Stimulated activated CD8-positive, alpha-beta memory T cell treated with anti-CD3 and anti-CD28 coated beads, Interleukin-4, amount 100 ng/mL, for 1 hour (primary cell): ENCODE data around the gene PKNOX2.

Source experiments
- DNase-seq, 2 donors: peaks; one replicate each; pipeline ENCODE4 v3.0.0-alpha.2; 2020; ENCODE audit warnings: low read depth in 2 of 2, low spot score in 1 of 2

The PKNOX2 gene

DNA sequence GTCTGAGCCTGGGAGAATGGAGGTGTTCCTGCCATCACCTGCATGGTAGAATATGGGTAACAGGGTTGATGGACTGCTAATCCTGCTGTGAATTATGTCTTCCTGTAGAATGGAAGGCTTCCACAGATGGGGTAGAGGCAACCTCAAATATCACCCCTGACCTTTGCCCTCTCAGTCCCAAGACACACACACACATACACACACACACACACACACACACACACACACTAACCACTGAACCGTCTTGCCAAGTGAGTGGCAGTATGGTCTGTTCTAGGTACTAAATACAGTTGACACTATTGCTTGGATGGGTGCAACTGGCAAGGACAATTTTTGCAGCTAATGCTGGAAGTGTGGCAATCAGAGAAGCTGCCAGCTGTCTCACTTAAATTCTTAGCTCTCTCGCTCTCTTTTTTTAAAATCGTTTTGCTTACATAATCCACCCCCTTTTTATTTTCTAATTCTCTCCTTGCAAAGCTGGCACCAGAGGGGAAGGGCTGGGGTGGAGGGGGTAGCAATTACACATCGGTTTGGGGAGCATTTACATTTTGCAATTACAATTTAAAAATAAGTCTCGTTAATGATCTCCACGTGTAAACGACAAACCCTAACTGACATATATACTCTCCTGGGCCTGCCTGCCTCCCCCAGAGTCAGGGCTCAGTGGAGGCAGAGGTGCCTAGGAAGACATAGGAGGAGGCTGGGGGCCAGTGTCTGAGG is 169.0 kb downstream of the PKNOX2 start:
- no peak for DNase-seq

DNA sequence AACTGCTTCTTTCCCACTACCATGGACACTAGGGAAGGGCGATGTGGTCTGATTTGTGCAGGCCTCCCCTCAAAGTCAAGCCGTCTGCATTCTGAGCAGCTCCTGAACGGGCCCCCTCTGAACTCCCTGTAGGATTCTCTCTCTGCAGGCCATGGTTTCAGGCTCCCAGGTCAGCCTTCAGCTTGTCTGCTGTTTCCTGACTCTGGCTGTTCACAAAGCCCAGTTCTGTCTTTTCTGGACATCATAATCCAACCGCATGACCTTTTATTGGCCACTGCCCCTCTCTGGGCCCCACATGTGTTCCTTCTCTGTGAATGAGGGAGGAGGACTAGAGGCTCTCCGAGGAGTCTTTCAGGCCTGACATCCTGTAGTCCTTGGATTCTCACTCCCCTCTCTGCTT is 170.6 kb downstream of the PKNOX2 start:
- DNase-seq, result no peak

DNA sequence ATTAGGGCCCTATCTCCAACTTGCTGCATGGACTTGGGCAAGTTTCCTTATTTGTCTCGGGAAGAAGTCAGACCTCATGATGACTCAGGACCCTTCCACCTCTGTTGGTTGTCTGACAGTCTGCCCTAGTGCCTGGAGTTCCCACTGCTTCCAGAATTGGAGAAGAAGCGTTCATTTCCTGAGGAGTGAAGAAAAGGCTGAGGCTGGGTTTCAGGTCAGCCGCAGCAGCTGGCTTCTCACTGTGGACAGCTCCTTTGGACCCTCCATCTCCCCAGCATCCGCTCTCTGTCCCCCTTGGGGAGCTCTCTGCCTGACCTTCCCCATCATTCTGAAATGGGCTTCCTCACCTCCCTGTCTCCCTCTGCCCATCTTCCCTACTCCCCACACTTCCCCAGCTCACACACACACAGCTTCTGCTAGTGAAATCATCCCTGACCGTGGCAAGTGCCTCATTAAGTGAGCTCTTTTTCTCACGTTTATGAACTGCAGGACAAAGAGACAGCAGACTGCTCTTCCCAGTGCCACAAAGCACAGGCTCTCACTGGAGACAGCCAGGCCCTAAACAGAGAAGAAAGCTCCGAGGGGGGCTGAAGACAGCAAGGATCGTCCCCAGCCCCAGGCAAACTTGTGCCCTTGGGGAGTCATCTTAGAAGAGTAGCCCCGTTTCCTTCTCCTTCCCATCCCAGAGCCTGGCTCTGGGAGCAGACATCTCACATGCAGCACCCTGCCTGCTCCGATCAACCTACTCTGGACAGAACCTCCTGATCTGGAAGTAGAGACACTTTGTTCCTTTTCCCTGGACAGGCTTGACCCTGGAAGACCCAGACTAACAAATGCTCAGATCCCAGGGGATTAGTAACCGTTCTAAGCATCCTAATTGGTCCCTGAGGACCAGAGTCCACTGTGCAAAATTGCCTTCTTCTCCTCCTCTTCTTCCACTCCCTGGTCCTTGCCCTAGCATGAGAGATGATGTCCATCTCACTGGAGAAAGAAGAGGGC is 173.6 kb downstream of the PKNOX2 start:
- no peak for DNase-seq

DNA sequence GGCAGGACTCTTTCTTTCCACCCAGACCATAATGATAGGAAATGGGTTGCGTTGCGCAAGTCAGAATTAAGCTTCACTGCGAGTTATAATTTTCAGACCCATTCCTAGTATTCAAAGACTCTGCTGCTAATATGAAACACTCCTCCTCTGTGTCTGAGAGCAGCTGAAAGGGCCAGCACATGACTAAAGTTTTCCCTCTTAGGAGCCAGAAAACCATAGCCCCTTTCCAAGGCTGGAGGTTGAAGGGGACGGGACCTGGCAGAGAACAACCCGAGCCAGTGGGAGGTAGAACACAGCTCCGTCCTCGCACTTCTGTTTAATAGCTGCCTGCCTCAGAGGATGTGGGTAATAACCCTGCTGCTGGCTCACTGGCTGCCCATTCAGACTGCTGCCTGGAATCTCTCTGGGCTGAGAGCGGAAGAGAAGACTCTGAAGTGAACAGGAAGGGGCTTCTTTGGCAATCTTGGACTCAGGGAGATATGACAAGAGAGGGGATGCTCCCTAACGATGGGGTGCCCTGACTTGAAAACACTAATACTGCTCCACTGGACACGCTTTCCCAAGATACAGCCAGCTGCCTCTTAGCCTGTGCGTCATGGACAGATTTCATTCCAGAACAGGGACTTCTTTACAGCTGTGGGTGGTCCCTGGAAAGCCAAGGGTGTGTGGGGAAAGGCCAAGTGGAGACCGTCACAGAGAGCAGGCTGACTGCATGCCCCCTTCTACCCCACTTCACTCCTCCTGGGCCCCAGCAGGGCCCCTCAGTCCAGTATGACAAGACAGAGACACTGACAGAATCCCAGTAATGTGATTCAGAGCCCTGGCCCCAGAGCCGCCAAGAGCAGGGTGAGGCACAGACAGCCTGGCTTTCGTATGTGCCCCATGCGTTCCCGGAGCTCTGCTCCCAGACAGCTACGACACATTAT is 174.6 kb downstream of the PKNOX2 start:
- DNase-seq, result no peak

DNA sequence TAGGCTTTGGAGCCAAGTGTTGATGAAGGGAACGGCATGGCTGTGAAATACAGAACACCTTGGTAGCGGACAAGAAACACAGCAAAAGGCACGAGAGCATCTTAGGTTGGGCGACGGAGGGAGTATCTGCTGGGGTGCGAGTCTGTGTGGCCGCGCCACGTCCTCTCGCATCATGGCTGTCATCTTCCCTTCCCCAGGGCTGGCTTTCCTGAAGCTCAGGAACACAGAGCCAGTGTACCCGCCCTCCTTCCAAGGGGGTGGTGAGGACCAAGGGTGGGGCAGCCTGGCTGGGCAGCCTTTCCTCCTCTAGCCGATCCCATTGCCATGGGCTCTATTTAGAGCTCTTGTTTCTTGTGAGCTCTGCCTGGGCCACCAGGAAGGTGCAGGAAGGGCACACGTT is 177.1 kb downstream of the PKNOX2 start:
- no peak for DNase-seq

DNA sequence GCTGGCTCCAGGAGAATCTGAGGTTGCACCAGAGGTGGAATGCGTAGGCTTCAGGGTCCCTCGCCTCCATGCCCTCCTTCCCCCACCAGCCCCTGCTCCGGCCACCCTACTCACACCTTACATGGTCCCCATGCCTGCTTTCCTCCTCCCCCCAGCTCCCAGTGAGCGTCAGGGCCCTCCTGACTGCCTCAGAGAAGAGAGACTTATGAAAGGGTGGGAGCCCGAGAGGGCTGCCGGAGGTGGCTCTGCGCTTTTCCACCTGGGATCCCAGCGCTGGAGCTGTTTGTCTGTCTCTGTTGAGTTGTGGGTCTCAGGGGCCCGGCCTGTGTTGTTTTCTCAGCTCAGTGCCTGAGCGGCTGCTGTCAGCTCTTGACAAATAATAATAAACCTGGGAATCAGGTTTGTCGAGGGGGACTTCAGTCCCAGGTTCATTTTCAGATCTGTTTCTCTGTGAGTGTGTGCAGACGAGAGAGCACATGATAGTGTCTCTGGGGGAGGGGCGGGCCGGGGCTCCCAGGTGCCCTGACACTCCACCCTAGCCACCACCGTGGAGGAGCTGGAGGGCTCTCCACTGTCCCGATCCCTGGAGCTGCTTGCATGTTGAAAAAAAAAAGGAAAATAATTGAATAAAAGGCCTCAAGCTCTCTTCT is 177.9 kb downstream of the PKNOX2 start:
- DNase-seq, result no peak

DNA sequence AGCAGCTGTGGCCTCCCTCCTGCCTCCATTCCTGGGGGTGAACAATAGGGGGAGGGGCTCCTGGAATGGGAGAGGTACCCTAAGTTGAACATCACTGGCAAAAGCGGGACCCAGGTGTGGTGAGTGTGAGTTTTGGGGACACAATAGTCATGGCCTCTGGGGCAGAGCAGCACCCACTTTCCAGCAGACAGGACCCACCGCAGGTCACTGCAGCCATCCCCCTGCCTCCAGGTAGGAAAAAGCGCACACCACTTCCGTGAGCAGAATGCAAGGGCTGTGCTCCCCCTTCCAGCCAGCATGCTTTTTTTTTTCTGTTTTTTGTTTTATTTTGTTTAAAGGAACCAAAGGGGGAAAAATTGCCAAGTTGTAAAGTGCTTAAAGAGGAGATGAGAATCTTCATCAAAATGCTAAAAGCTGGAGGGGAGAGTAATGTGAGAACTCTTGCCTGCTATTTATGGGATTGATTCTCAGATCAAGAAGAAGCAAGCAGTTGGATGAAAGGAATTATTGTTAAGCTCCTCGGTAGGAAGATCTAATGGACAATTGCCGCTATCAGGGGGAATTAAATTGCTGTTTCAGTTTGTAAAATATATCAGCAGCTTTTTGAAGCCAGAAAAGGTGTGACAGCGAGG is 178.7 kb downstream of the PKNOX2 start:
- DNase-seq, result no peak

DNA sequence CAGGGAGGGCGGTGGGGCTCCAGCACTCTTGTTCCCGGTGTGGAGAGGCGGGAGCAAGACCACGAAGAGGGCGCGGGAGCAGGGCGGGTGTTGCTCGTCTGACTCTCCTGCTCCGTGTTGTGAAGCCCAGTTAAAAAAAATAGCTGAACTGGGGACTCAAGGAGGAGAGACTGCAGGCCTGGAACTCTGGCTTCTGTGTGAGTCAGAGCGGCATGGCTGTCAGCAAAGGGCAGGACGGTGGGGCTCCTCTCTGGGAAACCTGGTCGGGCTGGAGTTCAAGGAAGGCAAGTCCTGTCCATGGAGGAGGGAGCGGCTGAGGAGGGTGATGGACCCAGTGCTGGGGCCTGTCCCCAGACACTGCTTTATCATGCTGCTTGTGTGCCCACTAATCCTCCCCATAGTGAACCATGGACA is 179.2 kb downstream of the PKNOX2 start:
- no peak for DNase-seq

DNA sequence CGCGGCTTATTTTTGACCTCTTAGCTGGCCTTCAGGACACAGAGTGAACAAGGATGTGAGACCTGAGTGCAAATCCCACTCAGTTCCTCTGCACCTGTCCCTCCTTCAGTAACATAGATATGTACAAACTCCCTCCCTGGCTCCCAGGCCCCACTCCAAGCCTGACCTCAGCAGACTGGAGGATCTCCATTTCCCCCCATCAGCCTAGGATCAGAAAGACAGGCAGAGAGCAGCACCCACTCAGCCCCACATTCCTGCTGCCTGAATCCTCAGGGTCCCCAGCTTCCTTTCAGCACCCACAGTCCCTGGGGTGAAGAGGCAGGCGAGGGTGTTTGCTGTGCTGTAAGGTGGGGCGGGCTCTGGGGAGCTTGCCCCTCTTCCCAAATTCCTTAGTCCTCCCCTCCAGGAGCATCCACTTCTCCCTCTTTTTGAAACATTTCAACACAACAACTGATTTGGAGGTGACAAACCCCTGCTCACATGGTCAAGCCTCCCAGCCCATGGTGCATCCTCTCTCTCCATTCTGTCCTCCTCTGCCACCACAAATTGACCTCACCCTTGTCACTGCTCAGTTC is 180.4 kb downstream of the PKNOX2 start:
- no peak for DNase-seq

DNA sequence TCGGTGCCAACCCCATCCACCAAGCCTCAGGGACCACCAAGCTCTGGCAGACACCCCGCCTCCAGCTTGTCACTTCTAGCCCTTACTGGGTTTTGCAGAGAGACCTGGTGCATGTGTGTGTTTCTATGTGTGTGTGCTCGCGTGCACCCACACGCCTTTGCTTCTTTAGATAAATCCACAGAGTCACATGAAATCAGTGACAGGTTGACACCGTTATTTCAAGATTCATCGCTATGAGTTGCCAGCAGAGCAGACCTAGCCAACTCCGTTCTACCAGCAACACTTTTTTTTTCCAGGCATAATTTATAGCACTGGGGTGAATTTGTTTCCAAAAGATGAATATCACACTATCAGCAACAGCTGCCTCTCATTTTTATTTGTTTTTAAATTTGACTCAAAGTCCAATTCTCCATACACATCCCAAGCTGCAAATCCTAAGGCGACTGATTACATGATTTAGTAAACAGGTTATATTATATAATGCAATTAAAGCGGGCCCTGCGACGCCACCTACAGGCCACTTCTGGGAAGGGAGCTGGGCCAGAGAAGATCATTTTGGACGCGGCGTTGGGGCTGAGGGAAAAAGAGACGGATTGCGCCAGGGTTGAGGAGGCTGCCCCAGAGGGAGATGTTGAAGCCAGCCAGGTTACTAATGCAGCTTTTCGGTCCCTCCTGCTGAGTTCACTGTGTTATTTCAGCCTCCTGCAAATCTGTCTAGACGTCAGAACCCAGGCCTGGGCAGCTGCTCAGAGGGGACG is 181.0 kb downstream of the PKNOX2 start:
- peak in 1 of 2 donors; percentile 5 for DNase-seq

DNA sequence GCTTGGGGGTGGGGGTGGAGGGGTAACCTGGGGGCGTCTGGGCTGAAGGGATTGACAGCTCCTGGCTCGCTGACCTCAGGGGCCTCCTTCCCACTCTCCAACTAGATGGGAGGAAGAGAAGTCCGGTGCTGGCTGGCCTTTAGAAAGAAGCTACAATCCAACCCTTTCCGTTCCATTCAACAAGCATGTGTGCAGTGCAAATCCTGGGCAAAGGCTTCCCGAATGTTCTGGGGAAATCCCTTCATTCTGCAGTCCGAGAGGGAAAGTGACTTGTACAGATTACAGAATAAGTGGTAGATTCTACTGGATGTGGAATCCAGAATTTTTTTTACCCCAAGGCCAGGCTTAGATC is 181.6 kb downstream of the PKNOX2 start:
- no peak for DNase-seq

DNA sequence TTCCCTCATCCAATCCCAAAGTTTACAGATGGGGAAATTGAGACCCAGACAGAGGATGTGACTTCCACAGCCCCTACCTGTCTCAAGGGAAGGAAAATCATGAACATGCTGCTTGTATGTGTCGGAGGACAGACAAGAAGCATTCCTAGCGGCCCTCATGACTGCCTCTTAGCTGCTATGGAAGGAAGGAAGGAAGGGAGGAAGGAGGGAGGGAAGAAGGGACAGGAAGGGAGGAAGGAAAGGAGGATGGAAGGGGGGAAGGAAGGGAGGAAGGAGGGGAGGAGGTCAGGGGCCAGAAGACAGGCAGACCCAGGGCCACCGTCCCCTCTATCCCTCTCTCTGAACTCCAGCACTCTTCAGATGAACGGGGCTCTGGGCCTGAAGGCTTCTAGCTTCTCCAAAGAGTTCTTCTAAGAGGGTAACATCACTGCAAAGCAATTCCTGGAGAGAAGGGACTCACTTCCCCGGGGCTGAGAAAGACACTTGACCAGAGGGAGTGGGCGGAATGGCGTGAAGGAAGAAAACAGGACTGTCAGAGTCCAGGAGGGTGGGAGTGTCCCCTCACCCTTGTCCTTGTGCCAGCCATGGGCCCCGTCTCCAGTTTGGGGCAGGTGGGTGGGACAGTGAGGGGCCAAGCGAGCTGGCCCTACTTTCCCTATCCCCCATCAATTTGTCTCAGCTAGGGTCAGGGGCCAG is 182.2 kb downstream of the PKNOX2 start:
- DNase-seq, result no peak

DNA sequence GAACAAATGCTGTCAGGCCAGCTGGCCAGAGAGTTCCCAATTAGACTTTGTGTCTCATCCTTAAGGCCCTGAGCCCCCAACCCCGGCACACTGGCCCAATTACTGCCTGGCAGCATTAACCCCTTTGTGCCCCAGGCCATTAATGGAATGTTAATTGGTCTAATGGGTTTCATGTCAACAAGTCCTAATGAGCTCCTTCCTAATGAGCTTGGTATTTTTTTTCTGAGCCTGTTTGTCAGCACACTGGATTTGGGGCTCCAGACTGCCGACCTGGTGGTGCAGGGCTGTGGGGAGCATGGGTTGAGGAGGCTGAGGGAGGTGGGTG is 182.7 kb downstream of the PKNOX2 start:
- no peak for DNase-seq

DNA sequence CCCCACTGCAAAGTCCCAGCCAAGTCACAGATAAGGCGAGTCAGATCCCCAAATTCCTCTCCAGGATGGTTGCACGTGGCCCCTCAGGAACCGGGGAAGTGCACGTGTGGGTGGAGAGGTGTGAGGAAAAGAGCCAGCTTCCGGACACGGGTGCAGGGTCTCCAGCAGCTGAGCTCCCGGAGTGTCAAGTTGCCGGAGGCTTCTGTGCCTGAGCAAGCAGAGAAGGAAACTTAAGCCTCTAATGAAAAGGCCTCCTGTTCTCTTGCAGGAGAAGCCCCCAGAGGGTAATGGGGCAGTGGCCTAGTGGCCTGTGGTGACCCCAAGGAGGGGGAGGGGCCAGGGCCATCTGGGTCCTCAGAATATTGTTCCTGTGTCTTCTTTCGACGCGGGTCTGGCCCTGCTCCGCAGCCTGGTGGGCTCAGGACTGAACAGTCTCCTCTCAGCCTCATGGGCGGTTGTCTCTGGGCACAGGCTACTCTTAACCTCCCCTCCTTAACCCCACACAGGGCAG is 183.6 kb downstream of the PKNOX2 start:
- no peak for DNase-seq

DNA sequence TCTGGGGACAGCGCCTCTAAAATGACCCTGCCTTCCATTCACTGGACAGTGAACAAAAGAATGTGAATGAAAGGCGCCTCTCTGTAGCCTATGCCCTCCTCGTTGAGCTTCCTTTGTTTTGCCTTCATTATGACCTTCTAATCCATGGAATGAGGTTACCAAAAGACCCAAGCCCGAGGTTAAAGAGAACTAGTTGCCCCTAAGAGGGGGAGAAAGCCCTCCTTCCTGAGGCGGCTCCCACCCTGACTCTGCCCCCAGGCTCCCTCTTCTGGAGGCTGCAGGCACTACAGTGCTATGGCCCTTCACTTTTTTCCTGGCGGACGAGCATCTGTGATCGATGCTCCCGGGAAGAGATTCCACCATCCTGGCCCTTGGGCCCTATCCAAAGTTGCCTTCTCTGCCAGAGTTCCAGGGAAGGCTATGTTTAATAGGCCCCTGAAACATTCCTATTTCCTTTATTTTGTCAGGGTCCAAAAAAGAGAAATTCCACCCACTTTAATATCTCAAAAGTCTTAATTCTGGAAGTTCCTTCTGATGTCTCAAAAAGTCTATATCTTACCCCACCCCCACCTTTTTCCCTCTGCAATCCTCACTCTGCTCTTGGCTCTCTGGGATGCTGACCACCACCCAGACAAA is 184.2 kb downstream of the PKNOX2 start:
- peak in 1 of 2 donors; percentile 13 for DNase-seq

DNA sequence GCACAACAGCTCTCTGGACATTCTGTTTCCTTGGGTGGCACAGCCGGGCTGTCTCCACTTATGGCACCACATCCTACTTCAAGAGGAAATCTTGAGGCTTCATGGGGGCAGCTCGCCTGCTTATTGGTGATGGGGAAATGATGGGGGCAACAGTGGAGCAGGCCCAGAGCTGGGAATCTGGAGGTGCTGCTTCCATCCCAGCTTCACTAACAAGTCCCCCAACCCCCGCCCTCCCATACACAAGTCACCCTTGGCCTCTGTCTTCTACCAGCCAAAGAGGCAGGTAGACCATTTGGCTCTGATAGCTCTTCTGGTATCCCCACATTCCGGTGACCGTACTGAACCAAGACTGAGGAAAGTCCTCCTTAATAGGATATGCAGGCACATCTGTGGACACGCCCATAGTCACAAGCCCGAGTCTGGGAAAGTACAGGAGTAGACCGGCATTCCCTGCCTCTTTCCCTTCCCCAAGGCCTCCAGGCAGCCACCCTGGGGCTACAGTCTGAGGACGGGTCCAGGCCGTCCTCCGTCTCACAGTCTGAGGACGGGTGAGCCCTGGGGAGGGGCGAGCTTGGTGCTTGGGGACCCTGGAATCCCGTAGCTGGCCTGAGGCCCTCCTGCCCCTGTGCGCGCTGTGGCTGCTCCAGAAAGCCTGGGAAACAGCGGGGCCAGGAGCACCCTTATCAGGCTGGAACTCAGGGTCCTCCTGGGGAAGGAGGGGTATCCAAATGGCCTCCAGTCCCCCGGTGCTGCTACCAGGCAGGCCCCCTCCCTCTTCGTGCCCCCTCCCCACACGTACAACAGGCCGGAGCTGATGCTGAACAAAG is 185.9 kb downstream of the PKNOX2 start:
- no peak for DNase-seq
